Nephron (organoid): ENCODE measurements around the gene DNAJC17.

ENCODE experiments used
- H3K27ac Mint-ChIP-seq, 3 experiments: 2 replicates each; pipeline ENCODE4 v1.8.0; 2020; ENCODE audit warnings: mixed read lengths in 3 of 3, mild to moderate bottlenecking in 2 of 3, moderate library complexity in 1 of 3
- H3K27me3 Mint-ChIP-seq: 2 replicates; pipeline ENCODE4 v1.8.0; 2021; ENCODE audit warnings: low read depth, mild to moderate bottlenecking, moderate library complexity, mixed read lengths
- H3K36me3 Mint-ChIP-seq: 2 replicates; pipeline ENCODE4 v1.8.0; 2020; ENCODE audit warnings: low read depth, mixed read lengths
- H3K4me1 Mint-ChIP-seq: 2 replicates; pipeline ENCODE4 v1.8.0; 2020; ENCODE audit warnings: mixed read lengths
- H3K4me3 Mint-ChIP-seq, 3 experiments: 2 replicates each; pipeline ENCODE4 v1.8.0; 2020; ENCODE audit warnings: mild to moderate bottlenecking in 3 of 3, mixed read lengths in 3 of 3, moderate library complexity in 2 of 3
- H3K9me3 Mint-ChIP-seq: 2 replicates; pipeline ENCODE4 v1.8.0; 2020; ENCODE audit warnings: mixed read lengths
- CTCF ChIP-seq, 3 experiments: fragments of 200-600 bp; sonication (generic); IDR thresholded peaks; one replicate each; pipeline ENCODE4 v1.5.0; 2021; ENCODE audit warnings: antibody characterized with exemption in 3 of 3; ENCODE audit not compliant: unreplicated experiment in 3 of 3

The DNAJC17 gene

GRCh38 chr15:40828447-40829036 is 21.3 kb upstream of the DNAJC17 start, which contains the start of gene PPP1R14D:
TSS of gene PPP1R14D (minus strand) at chr15:40828708. CDS start at chr15:40828641, 67 bp downstream.
- H3K9me3 Mint-ChIP-seq: no peaks in the 10 kb centered on the region
- H3K4me3 Mint-ChIP-seq: no peak within 1 kb of the TSS
- no peaks in the 10 kb centered on the region for H3K4me1 Mint-ChIP-seq
- no peak for TF ChIP-seq CTCF (IDR thresholded peaks at IDR 0.05; ENCODE audit: unreplicated experiment in 3 of 3)
- H3K27me3 Mint-ChIP-seq: peaks cover 4% of the 10 kb centered on the region
- peaks cover 5% of the 10 kb centered on the region for H3K36me3 Mint-ChIP-seq
- no peak within 1 kb of the TSS for H3K27ac Mint-ChIP-seq

- Mint-ChIP-seq H3K9me3 (no peaks in the 10 kb centered on the region), H3K4me1 (no peaks in the 10 kb centered on the region), H3K27me3 (peaks cover 4% of the 10 kb centered on the region), H3K4me3 (no peak overlapping the region), H3K36me3 (no peaks in the 10 kb centered on the region), H3K27ac (no peak overlapping the region)
- no peak for TF ChIP-seq CTCF (IDR thresholded peaks at IDR 0.05; ENCODE audit: unreplicated experiment in 3 of 3)
Observed at GRCh38 chr15:40826423-40827075, 19.3 kb upstream of the DNAJC17 start.

- H3K36me3 Mint-ChIP-seq: no peaks in the 10 kb centered on the region
- no peak overlapping the region for H3K27ac Mint-ChIP-seq
- no peaks in the 10 kb centered on the region for H3K4me1 Mint-ChIP-seq
- no peak overlapping the region for H3K4me3 Mint-ChIP-seq
- no peaks in the 10 kb centered on the region for H3K9me3 Mint-ChIP-seq
- peaks cover 4% of the 10 kb centered on the region for H3K27me3 Mint-ChIP-seq
- TF ChIP-seq CTCF (IDR thresholded peaks at IDR 0.05; ENCODE audit: unreplicated experiment in 3 of 3): no peak
Observed at GRCh38 chr15:40825661-40826422, 18.6 kb upstream of the DNAJC17 start.

GRCh38 chr15:40823572-40824343 is 16.5 kb upstream of the DNAJC17 start:
- TF ChIP-seq CTCF (IDR thresholded peaks at IDR 0.05; ENCODE audit: unreplicated experiment in 3 of 3): no peak
- Mint-ChIP-seq H3K27ac (no peak overlapping the region), H3K27me3 (peaks cover 4% of the 10 kb centered on the region), H3K4me1 (no peaks in the 10 kb centered on the region), H3K36me3 (no peaks in the 10 kb centered on the region), H3K4me3 (no peak overlapping the region), H3K9me3 (no peaks in the 10 kb centered on the region)

- no peaks in the 10 kb centered on the region for H3K27me3 Mint-ChIP-seq
- H3K27ac Mint-ChIP-seq: no peak overlapping the region
- no peaks in the 10 kb centered on the region for H3K4me1 Mint-ChIP-seq
- H3K4me3 Mint-ChIP-seq: no peak overlapping the region
- no peak for TF ChIP-seq CTCF (IDR thresholded peaks at IDR 0.05; ENCODE audit: unreplicated experiment in 3 of 3)
- H3K9me3 Mint-ChIP-seq: no peaks in the 10 kb centered on the region
- no peaks in the 10 kb centered on the region for H3K36me3 Mint-ChIP-seq
Observed at GRCh38 chr15:40821195-40821594, 13.9 kb upstream of the DNAJC17 start.
